Measurements from ENCODE around the gene ZNF385B. TPM values are rescaled to one million over a fixed set of nuclear protein-coding genes. Genes with fewer than 3 reads are reported as not detected.

Gene ZNF385B
- total and polyA plus RNA-seq, 9 donors = 4.8 to 20.9 (median 9.1) TPM

GRCh38 chr2:179427065-179427464 is 434.3 kb downstream of the ZNF385B start:
- Histone ChIP-seq H3K9me3 (no peaks in the 10 kb centered on the region), H3K36me3 (no peaks in the 10 kb centered on the region), H3K27me3 (no peaks in the 10 kb centered on the region), H3K27ac (no peak overlapping the region), H3K4me3 (no peak overlapping the region), H3K4me1 (ENCODE audit: insufficient read depth) (peaks cover 2% of the 10 kb centered on the region)
- WGBS, 3 donors = 90 to 100% (median 98%) methylated on average over 2 of the region's 2 CpGs
- DNase-seq = no peak
- TF ChIP-seq EP300 (IDR thresholded peaks at IDR 0.05) = no peak
- no peak for TF ChIP-seq CTCF (IDR thresholded peaks at IDR 0.05)
- no peak for TF ChIP-seq POLR2A (IDR thresholded peaks at IDR 0.05)
- intact Hi-C loops (cut with DNase I) = loop anchor here in 2 of 4 donors (10.0 kb wide), 2 partner anchors 188 to 318 kb away; no protein-coding TSS in a partner anchor

DNA sequence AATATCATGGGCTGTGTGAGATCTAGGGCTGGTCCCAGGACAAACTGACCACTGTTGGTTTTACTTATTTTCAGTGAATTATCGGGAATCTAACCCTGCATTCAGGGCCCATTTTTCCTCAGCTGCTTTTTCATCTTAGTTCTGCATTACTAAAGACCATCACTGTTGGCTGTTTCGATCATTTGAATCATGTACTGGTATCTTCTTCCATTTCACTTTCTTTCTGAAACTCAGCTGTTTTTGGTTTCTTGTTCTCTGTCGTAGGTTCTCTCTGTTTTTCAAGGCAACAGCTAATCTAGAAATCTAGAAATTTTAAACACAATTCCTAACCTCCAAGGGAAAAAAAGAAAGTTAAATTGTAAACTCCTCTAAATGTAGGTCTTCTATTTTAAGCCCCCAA is 436.8 kb downstream of the ZNF385B start:
- 88 to 93% (median 92%) methylated on average over 3 of the region's 3 CpGs for WGBS, 3 donors
- TF ChIP-seq CTCF (IDR thresholded peaks at IDR 0.05) = no peak
- Histone ChIP-seq H3K27me3 (no peaks in the 10 kb centered on the region), H3K9me3 (no peaks in the 10 kb centered on the region), H3K4me3 (no peak overlapping the region), H3K4me1 (ENCODE audit: insufficient read depth) (peaks cover 2% of the 10 kb centered on the region), H3K36me3 (no peaks in the 10 kb centered on the region), H3K27ac (no peak overlapping the region)
- DNase-seq = no peak
- intact Hi-C loops (cut with DNase I) = loop anchor here in 3 of 4 donors (5.0 to 10.0 kb wide), 4 partner anchors 190 to 328 kb away; no protein-coding TSS in a partner anchor

DNA sequence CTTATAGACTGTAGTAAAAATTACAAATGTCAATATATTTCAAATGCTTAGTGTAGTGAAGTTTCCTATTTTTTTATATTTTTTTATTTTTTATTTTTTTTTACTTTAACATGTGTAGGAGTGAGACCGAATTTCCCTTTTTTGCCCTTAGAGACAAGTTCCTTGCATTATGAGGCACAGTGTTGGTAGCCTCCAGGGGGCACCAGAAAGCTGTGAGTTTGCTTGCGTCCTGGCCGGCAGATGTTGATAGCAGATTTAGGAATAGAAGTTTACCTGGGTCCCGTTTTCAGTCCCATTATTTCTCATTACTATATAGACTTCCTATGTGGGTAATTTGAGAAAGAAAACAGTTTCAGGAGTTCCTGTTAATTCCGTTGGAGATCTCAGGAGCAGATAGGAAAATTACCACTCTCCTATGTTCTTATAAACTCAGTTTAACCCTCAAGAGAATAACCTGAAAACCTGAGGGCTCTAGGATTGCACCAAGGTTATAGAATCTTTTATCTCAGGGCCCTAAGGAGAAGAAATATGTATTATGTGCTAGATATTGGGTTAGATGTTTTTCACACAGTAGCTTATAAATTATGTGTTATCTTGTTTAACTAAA is 439.3 kb downstream of the ZNF385B start:
- intact Hi-C loops (cut with DNase I) = loop anchor here in 3 of 4 donors (5.0 to 10.0 kb wide), 4 partner anchors 193 to 330 kb away; no protein-coding TSS in a partner anchor
- DNase-seq = peak; percentile 62 to 82 (median 73)
- H3K27me3 ChIP-seq = no peaks in the 10 kb centered on the region
- H3K9me3 ChIP-seq = no peaks in the 10 kb centered on the region
- H3K27ac ChIP-seq = no peak overlapping the region
- no peak overlapping the region for H3K4me3 ChIP-seq
- H3K4me1 ChIP-seq (ENCODE audit: insufficient read depth) = no peaks in the 10 kb centered on the region
- WGBS, 3 donors = 9 to 12% (median 11%) methylated on average over 5 of the region's 5 CpGs
- no peaks in the 10 kb centered on the region for H3K36me3 ChIP-seq
- TF ChIP-seq CTCF (IDR thresholded peaks at IDR 0.05) (peak in 2 of 3 donors; percentile 25 to 55), EP300 (IDR thresholded peaks at IDR 0.05) (no peak)

DNA sequence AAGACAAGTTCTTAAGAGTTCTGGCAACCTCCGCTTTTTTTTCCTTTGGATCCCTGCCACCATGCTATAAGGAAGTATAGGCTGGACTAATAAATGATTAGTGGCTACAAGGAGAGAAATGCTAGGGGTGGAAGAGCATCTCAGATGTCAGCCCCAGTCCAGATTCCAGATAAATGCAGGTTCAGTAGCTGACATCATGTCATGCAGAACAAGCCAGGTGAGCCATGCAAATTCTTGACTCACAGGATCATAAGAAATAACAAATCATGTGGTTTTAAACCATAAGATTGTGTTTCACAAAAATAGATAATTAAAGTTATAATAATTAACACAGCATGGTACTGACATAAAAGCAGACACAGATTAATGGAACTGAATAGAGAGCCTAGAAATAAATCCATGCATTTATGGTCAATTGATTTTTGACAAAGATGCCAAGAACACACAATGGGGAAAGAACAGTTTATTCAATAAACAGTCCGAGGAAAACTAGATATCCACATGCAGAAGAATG is 443.9 kb downstream of the ZNF385B start:
- WGBS, 3 donors = 64 to 82% (median 78%) methylated on average over 2 of the region's 2 CpGs
- H3K9me3 ChIP-seq = no peaks in the 10 kb centered on the region
- no peak overlapping the region for H3K4me3 ChIP-seq
- no peaks in the 10 kb centered on the region for H3K27me3 ChIP-seq
- H3K27ac ChIP-seq = no peak overlapping the region
- TF ChIP-seq POLR2A (IDR thresholded peaks at IDR 0.05) (no peak), EP300 (IDR thresholded peaks at IDR 0.05) (no peak), CTCF (IDR thresholded peaks at IDR 0.05) (no peak)
- DNase-seq = no peak
- intact Hi-C loops (cut with DNase I) = no loop called here
- H3K4me1 ChIP-seq (ENCODE audit: insufficient read depth) = no peaks in the 10 kb centered on the region
- H3K36me3 ChIP-seq = no peaks in the 10 kb centered on the region

Data from ovary (tissue), 9 donors.